Activated naive CD8-positive, alpha-beta T cell treated with anti-CD3 and anti-CD28 coated beads, Interleukin-2, amount 10 ng/mL, durations not matched to agents 7 days and 5 days (primary cell): ENCODE measurements around the gene ACADVL. TPM values are rescaled to one million over a fixed set of nuclear protein-coding genes. Genes with fewer than 3 reads are reported as not detected.

ENCODE experiments used
- ATAC-seq: fragments of 150-1000 bp; cut with Tn5 transposase; one replicate; pipeline ENCODE4 v1.10.0; 2021; ENCODE audit warnings: low read depth, moderate library complexity
- POLR2A ChIA-PET: fragments of 350-600 bp; sonication (Branson Sonifier 250); formaldehyde crosslinking; loops from one replicate; lab custom pipeline; 2021; ENCODE audit warnings: antibody characterized with exemption; lab: Charles Lee
- DNase-seq: peaks from one replicate; pipeline ENCODE4 v3.0.0; 2021
- H3K27ac Mint-ChIP-seq: one replicate; pipeline ENCODE4 v1.8.0; 2022; ENCODE audit warnings: mild to moderate bottlenecking, mixed read lengths
- H3K27me3 Mint-ChIP-seq: one replicate; pipeline ENCODE4 v1.8.0; 2022; ENCODE audit warnings: mild to moderate bottlenecking, moderate library complexity, mixed read lengths
- H3K36me3 Mint-ChIP-seq: one replicate; pipeline ENCODE4 v1.8.0; 2021; ENCODE audit warnings: mild to moderate bottlenecking, mixed read lengths
- H3K4me1 Mint-ChIP-seq: one replicate; pipeline ENCODE4 v1.8.0; 2021; ENCODE audit warnings: mixed read lengths
- H3K4me3 Mint-ChIP-seq: one replicate; pipeline ENCODE4 v1.8.0; 2022; ENCODE audit warnings: mild to moderate bottlenecking, moderate library complexity, mixed read lengths
- H3K9me3 Mint-ChIP-seq: one replicate; pipeline ENCODE4 v1.8.0; 2021; ENCODE audit warnings: mixed read lengths
- total RNA-seq, 2 experiments: library from RNA; stranded (reverse); gene quantifications; one replicate each; pipeline ENCODE4 v1.2.3, GENCODE V29; 2021

Gene ACADVL
- total RNA-seq, 2 experiments from 2014 or later: 417 to 434 TPM

DNA sequence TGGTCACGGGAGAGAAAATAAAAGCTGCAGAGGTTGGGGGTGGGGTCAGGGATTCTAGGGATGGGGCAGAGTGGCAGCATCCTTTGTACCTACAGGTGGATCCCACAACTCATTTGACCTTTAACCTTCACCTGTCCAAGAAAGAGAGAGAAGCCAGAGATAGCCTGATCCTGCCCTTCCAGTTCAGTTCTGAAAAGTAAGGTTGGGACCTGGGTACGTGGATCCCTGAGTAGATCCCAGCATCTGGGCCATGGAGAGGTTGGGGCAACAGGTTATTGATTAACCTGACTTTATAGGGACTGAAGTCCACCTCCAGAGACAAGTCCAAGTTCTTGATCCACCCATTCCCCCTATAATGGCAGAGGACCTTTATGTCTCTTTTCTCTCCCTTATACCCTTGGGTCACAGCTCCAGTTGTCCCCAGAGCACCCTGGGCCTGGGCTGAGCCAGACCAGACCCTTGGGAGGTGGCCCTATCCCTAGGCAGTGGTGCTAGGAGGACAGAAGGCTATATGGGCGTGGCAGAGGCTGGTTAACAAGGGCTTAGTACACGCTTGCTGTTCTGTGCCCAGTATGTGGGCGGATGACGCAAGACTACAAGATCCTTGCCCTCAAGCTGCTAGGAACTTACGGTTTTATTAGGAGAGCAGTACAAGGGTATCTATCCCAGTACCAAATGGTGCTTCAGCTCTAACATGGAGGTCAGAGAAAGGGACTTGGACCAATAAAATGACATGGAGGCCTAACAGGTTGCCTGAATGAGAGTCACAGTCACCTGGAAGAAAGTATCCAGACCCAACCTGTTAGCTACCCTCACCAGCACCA is 39.2 kb downstream of the ACADVL start:
- no peak for DNase-seq
- Mint-ChIP-seq H3K4me1 (peaks cover 21% of the 10 kb centered on the region), H3K4me3 (no peak overlapping the region), H3K27ac (no peak overlapping the region), H3K27me3 (peaks cover 18% of the 10 kb centered on the region), H3K36me3 (peaks cover 7% of the 10 kb centered on the region), H3K9me3 (no peaks in the 10 kb centered on the region)
- POLR2A ChIA-PET: interaction anchor here (0.6 to 1.3 kb wide), 4 partner anchors 16 to 151 kb away, joined by 3 to 5 read pairs (median 4); partner anchors contain the start of genes GABARAP and PHF23
- ATAC-seq: no peak

DNA sequence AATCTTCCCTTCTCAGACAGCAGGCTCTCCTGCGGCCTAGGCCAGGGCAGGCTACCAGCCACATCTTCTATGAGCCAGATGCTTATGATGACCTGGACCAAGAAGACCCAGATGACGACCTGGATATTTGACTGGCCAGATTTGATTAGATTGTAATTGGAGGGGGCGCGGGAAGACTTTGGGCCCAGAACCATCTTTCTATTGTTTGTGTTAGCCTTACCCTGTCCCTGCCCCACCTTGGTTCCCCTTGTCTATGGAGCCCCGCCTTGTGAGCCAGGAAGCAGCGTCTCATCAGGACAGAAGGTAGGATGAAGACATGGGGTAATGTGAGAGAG is 39.8 kb downstream of the ACADVL start:
- H3K4me3 Mint-ChIP-seq: no peak overlapping the region

DNA sequence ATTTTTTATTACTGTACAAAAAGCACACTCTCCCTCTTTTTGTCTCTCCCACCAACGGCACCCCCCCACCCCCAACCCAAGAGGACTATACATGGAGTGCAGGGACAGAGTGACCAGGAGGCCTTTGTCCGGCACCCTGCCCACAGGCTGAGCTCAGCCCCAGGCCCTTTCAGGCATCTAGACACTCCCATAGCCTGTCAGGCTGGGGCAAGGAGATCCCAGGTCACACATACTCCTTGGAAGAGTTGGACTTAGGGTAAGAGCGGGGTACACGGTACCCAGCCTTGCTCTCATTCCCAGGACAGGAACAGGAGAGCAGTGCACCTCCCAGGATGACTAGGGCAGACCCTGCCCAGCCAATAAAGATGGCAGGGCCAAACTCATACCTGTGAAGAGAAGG is 40.4 kb downstream of the ACADVL start:
- Mint-ChIP-seq H3K36me3 (no peaks in the 10 kb centered on the region), H3K27ac (no peak overlapping the region), H3K4me3 (peak overlapping the region; percentile 35), H3K9me3 (no peaks in the 10 kb centered on the region), H3K27me3 (peaks cover 25% of the 10 kb centered on the region), H3K4me1 (peaks cover 20% of the 10 kb centered on the region)
- ATAC-seq: no peak
- DNase-seq: no peak
- POLR2A ChIA-PET: interaction anchor here (0.8 to 1.3 kb wide), 4 partner anchors 17 to 25 kb away, joined by 3 to 5 read pairs (median 4); partner anchors contain the start of genes DVL2, GABARAP and PHF23

More for the DNA sequence above, 39.8 kb downstream of the ACADVL start:
- H3K4me1 Mint-ChIP-seq: peaks cover 20% of the 10 kb centered on the region
- no peak overlapping the region for H3K27ac Mint-ChIP-seq
- POLR2A ChIA-PET: interaction anchor here (0.6 to 1.3 kb wide), 5 partner anchors 16 to 150 kb away, joined by 3 to 5 read pairs (median 4); partner anchors contain the start of genes DVL2, GABARAP and PHF23
- H3K36me3 Mint-ChIP-seq: peaks cover 5% of the 10 kb centered on the region
- DNase-seq (no peak), ATAC-seq (no peak)
- peaks cover 23% of the 10 kb centered on the region for H3K27me3 Mint-ChIP-seq
- H3K9me3 Mint-ChIP-seq: no peaks in the 10 kb centered on the region

DNA sequence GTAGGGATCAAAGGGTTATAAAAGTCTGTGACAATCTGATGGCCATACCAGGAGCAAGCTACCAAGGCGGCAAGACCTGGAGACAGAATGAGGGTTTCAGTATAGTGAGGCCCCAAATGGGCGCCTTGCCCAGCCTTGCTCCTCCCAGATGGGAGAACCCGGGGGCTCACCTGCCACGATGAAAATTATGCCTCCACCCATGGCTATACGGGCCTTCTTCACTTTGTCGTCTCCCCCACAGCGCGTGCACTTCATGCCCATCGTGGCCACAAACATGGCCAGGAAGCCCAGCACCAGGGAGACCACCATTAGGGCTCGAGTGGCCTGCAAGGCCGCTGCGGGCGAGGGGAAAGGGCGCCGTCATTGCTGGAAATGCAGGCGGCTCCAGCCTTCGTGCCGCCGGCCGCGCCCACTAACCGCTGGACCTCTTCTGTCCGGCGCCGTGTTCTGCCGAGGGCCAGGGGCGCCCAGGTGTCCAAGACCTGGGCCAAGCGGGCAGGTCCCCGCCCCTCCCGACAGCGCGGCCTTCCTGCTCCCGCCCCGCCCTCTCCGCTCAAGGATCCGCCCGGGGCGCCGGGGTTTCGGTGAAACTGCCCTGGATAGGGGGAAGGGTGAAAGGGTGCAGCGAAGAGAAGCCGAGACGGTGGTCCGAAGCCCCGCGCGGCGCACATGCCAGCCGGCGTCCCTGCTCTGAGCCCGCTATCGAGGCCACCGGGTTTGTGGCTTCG is 41.1 kb downstream of the ACADVL start:
- Mint-ChIP-seq H3K27ac (no peak overlapping the region), H3K36me3 (no peaks in the 10 kb centered on the region), H3K4me1 (peaks cover 20% of the 10 kb centered on the region), H3K27me3 (peaks cover 25% of the 10 kb centered on the region), H3K9me3 (no peaks in the 10 kb centered on the region), H3K4me3 (peak overlapping the region; percentile 63)
- ATAC-seq: peak; percentile 58
- POLR2A ChIA-PET: interaction anchor here (0.7 to 1.1 kb wide), 2 partner anchors 10 to 40 kb away, joined by 3 to 5 read pairs; partner anchors contain the start of gene CTDNEP1
- DNase-seq: no peak

DNA sequence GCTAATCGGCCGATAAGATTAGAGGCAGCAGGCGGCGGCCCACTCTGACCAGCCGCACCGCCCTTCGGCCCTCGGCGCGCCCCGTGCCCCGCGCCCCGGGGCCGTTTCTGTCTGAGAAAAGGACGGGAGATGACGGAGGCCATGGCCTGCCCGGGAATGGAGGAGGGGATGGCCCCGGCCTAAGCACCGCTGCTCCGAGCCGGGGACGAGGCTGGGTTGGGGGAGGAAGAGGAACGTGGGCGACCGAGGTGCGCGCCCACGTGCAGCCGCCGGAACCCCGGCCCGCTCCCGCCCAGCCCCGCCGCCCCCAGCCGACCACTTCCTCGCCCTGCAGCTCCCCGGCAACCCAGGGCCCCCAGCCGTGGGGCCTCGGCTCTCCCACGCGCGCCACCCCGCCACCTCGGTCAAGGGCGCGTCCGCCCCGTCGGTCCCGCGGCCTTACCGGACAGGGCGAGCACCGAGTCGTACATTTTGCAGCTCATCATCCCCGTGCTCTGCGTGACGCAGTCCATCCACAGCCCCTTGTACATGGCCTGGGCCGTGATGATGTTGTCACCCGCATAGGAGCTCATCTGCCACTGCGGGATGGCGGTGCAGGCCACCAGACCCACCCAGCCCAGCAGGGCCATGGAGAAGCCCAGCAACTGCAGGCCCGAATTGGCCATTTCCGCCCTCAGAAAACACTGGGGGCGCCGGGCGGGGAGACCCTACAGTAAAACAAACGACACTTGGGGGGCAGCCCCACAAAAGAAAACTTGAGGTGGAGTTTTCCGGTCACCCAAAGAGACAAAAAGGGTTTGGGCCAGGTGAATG is 41.8 kb downstream of the ACADVL start:
- Mint-ChIP-seq H3K4me3 (peak overlapping the region; percentile 70), H3K27me3 (peaks cover 26% of the 10 kb centered on the region), H3K9me3 (no peaks in the 10 kb centered on the region), H3K36me3 (no peaks in the 10 kb centered on the region), H3K27ac (peak overlapping the region; percentile 51), H3K4me1 (peaks cover 20% of the 10 kb centered on the region)
- DNase-seq: peak; percentile 64
- POLR2A ChIA-PET: interaction anchor here (0.7 to 1.1 kb wide), 2 partner anchors 10 to 41 kb away, joined by 3 to 5 read pairs; partner anchors contain the start of gene CTDNEP1
- ATAC-seq: peak; percentile 38

DNA sequence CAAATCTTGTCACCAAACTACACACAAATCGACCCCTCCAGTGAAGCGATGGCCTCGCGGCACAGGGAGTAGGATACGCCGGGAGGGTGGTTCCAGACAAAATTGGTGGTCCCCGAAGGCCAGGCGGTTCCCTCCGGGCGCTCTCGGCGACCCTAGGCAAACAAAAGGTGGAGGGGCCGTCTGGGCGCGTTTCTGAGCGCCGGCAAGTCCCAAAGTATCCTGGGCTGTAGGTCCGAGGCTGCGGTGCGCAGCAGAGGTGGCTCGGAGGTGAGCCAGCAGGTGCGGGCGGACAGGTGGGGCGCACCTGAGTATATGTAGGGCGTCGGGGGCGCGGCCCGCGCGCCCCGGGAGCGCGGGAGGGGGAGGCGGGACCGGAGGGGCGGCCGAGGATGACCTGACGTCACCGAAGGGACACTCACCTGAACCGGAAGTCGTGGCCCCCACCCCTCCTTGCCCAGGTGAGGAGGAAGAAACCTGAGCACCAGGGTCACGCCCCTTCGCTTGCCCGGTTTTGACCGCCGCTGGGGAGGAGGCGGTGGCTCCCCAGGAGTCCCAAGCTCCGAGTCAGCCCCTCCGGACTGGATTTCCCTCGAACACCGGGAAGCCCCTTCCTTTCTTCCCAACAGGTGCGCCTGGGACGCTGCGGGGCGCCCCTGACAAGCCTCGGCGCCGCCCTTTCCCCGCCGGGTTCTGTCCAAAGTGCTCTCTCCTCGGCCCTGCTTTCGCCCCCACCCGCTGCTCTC is 42.6 kb downstream of the ACADVL start, which contains the start of gene CLDN7:
Gene CLDN7 (minus strand): TSS at position 287 of the 743 bp plus-strand sequence. CDS start 435 bp downstream, outside the sequence.
- peaks cover 28% of the 10 kb centered on the region for H3K27me3 Mint-ChIP-seq
- H3K4me3 Mint-ChIP-seq: peak within 1 kb of the TSS; percentile 77
- H3K27ac Mint-ChIP-seq: peak within 1 kb of the TSS; percentile 53
- H3K9me3 Mint-ChIP-seq: no peaks in the 10 kb centered on the region
- ATAC-seq: no peak
- H3K36me3 Mint-ChIP-seq: no peaks in the 10 kb centered on the region
- peak; percentile 39 for DNase-seq
- H3K4me1 Mint-ChIP-seq: peaks cover 22% of the 10 kb centered on the region
- POLR2A ChIA-PET: interaction anchor here (1.1 kb wide), 1 partner anchor 11 kb away, joined by 5 read pairs; the partner anchor contains the start of gene CTDNEP1

DNA sequence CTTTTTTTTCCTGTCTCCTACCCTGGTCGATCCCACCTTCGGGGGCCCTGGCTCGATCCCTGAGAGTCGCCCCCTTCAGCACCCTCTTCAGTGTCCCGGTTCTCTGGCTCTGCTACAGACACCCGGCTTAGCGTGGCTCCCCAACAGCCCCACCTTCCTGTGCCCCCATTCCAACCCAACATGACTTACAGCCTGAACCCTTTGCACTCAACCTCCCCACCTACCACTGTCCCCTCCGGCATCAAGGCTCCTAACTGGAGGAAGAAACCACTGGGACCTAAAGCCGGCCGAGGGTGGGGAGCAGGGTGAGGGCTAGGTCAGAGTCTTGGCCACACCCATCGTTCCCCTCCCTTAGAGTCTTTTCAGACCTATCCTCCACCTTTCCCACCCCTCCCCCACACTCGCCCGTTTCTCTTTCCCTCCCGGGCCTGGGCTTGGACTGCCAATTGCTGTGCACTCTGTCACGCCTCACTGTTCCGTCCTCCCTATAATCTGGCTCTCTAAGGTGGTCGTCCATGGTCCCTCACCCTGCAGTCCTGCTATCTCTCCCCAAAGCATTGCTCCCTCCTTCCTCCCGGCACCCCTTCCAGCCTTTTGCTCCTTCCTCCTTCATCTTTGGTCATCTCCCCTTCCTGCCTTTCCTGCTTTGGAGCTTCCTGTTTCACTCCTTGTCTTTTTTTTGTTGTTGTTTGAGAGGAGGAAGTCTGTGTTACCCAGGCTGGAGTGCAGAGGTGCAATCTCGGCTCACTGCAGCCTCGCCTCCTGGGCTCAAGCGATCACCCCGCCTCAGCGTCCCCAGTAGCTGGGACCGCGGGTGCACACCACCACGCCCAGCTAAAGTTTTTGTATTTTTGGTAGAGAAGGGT is 43.4 kb downstream of the ACADVL start:
- Mint-ChIP-seq H3K36me3 (no peaks in the 10 kb centered on the region), H3K4me1 (peaks cover 22% of the 10 kb centered on the region), H3K27me3 (peaks cover 33% of the 10 kb centered on the region), H3K4me3 (peak overlapping the region; percentile 77), H3K9me3 (no peaks in the 10 kb centered on the region), H3K27ac (peak overlapping the region; percentile 53)
- DNase-seq (peak; percentile 41), ATAC-seq (peak; percentile 16)
- POLR2A ChIA-PET: no interaction called here

DNA sequence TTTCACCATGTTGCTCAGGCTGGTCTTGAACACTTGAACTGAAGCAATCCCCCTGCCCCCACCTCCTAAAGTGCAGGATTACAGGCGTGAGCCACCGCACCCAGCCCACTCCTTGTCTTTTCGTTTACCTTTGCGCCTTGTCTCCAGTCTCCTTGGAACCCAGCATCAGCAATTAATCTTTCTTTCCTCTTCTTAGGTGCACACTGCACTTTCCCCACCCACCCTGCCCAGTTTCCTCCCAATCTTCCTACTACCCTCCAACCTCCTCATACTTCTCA is 44.0 kb downstream of the ACADVL start:
- H3K4me3 Mint-ChIP-seq: peak overlapping the region; percentile 77
- ATAC-seq (no peak), DNase-seq (no peak)
- peak overlapping the region; percentile 60 for H3K27ac Mint-ChIP-seq
- H3K4me1 Mint-ChIP-seq: peaks cover 22% of the 10 kb centered on the region
- H3K27me3 Mint-ChIP-seq: peaks cover 33% of the 10 kb centered on the region
- POLR2A ChIA-PET: no interaction called here
- no peaks in the 10 kb centered on the region for H3K9me3 Mint-ChIP-seq
- no peaks in the 10 kb centered on the region for H3K36me3 Mint-ChIP-seq

DNA sequence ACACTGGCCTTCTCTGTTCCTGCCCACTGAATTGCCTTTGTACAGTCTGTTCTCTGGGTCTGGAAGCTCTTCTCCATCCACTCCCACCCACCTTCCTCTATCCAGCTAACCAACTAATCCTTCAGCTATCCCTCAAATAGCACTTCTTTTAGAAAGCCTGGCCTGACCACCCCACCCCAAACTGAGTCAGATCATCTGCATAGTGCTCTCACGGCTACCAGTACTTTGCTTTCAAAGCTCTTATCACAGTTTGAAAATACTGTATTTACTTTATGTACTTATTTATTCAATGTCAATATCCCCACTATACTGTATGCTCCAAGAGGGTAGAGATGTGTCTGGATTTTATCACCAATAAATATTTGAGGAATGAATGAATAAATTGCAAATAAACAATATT is 47.0 kb downstream of the ACADVL start:
- DNase-seq (no peak), ATAC-seq (no peak)
- Mint-ChIP-seq H3K9me3 (no peaks in the 10 kb centered on the region), H3K4me1 (peaks cover 18% of the 10 kb centered on the region), H3K27me3 (peaks cover 33% of the 10 kb centered on the region), H3K36me3 (no peaks in the 10 kb centered on the region), H3K4me3 (no peak overlapping the region), H3K27ac (no peak overlapping the region)
- POLR2A ChIA-PET: interaction anchor here (1.3 kb wide), 1 partner anchor 128 kb away, joined by 3 read pairs; the partner anchor contains the start of gene PLSCR3
